Middle frontal gyrus (tissue), 1 donor: ENCODE results near the gene TMEM174.

Experiments
- DNase-seq: peaks from one replicate; pipeline ENCODE4 v3.0.0-alpha.2; 2015; ENCODE audit warnings: low spot score; ENCODE audit errors: extremely low spot score

Gene TMEM174

GRCh38 chr5:73153513-73153912 lies 19.5 kb upstream of the TMEM174 start:
- DNase-seq: no peak

- DNase-seq: no peak
These were observed 18.6 kb upstream of the TMEM174 start for GRCh38 chr5:73154208-73155006.

GRCh38 chr5:73155271-73156222 lies 17.4 kb upstream of the TMEM174 start:
- no peak for DNase-seq

GRCh38 chr5:73157414-73158303 lies 15.3 kb upstream of the TMEM174 start:
- no peak for DNase-seq

- no peak for DNase-seq
These were observed 14.7 kb upstream of the TMEM174 start for GRCh38 chr5:73158313-73158712.

- no peak for DNase-seq
These were observed 12.7 kb upstream of the TMEM174 start for GRCh38 chr5:73160239-73160671.

- no peak for DNase-seq
These were observed 2.5 kb upstream of the TMEM174 start for GRCh38 chr5:73170522-73170921.

- DNase-seq: no peak
These were observed 1.5 kb upstream of the TMEM174 start for GRCh38 chr5:73171495-73171894.

- no peak for DNase-seq
These were observed 1.3 kb downstream of the TMEM174 start for GRCh38 chr5:73174100-73174815.

- DNase-seq: no peak
These were observed 3.3 kb downstream of the TMEM174 start for GRCh38 chr5:73176250-73176649.

- no peak for DNase-seq
These were observed 5.3 kb downstream of the TMEM174 start for GRCh38 chr5:73178265-73178664.

GRCh38 chr5:73179730-73180129 lies 6.7 kb downstream of the TMEM174 start:
- DNase-seq: no peak

GRCh38 chr5:73180566-73180965 lies 7.6 kb downstream of the TMEM174 start:
- DNase-seq: no peak

- no peak for DNase-seq
These were observed 9.3 kb downstream of the TMEM174 start for GRCh38 chr5:73182307-73182706.

- no peak for DNase-seq
These were observed 10.0 kb downstream of the TMEM174 start for GRCh38 chr5:73183000-73183399.

- no peak for DNase-seq
These were observed 10.5 kb downstream of the TMEM174 start for GRCh38 chr5:73183481-73183891.

GRCh38 chr5:73186976-73187375 lies 14.0 kb downstream of the TMEM174 start:
- no peak for DNase-seq

- DNase-seq: no peak
These were observed 16.0 kb downstream of the TMEM174 start for GRCh38 chr5:73188764-73189531.

GRCh38 chr5:73189871-73190376 lies 16.9 kb downstream of the TMEM174 start:
- no peak for DNase-seq

- no peak for DNase-seq
These were observed 19.4 kb downstream of the TMEM174 start for GRCh38 chr5:73192370-73192769.
